Astrocyte of the spinal cord (primary cell): Measurements from ENCODE around the gene NEDD4L.

ENCODE experiments used
- DNase-seq: peaks from one replicate; pipeline ENCODE4 v3.0.0; 2011; ENCODE audit warnings: low read depth, low spot score
- H3K4me3 ChIP-seq: 2 replicates; pipeline ENCODE4 v1.5.1; 2011; ENCODE audit warnings: low read depth, mild to moderate bottlenecking, low read length, moderate library complexity
- CTCF ChIP-seq: IDR thresholded peaks from 2 replicates; pipeline ENCODE4 v1.5.1; 2012; ENCODE audit warnings: low read depth, mild to moderate bottlenecking, low read length, inconsistent platforms
- in situ Hi-C: cut with HindIII; loops from 2 replicates; pipeline ENCODE4 v1.10.0; 2017; ENCODE audit warnings: low sequenced_read_pairs

The NEDD4L gene

GRCh38 chr18:58194028-58194427 is 150.0 kb downstream of the NEDD4L start:
- H3K4me3 ChIP-seq, result no peak overlapping the region
- in situ Hi-C loops, result no loop called here
- DNase-seq, result no peak
- TF ChIP-seq CTCF, result peak; percentile 62

DNA sequence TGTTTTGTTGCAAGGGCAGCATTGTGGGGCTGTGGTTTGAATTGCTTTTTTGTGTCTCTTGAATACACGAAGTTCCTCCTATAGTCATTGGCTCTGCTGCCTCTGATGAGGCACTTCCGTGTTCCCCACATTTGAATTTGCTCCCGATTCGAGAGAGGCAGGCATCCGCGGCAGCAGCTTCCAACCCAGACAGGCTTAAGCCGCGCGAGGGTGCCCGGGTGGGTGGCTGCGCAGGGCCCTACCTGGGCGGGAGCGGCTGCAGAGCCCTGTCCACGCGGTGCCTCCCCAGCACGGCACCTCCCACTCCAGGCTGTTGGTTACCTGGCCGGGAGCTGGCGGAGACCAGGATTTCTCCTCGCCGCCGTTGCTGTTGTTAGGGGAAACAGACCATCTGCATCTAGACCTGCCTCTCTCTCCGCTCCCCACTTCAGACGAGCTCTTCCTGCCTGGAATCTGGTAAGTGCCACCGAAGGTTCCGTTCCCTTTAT is 151.3 kb downstream of the NEDD4L start:
- H3K4me3 ChIP-seq, result peak overlapping the region; percentile 19
- no peak for DNase-seq
- in situ Hi-C loops, result no loop called here
- no peak for TF ChIP-seq CTCF

- no peak for TF ChIP-seq CTCF
- in situ Hi-C loops, result no loop called here
- no peak for DNase-seq
- no peak overlapping the region for H3K4me3 ChIP-seq
These were observed 152.1 kb downstream of the NEDD4L start for GRCh38 chr18:58196164-58196563.

DNA sequence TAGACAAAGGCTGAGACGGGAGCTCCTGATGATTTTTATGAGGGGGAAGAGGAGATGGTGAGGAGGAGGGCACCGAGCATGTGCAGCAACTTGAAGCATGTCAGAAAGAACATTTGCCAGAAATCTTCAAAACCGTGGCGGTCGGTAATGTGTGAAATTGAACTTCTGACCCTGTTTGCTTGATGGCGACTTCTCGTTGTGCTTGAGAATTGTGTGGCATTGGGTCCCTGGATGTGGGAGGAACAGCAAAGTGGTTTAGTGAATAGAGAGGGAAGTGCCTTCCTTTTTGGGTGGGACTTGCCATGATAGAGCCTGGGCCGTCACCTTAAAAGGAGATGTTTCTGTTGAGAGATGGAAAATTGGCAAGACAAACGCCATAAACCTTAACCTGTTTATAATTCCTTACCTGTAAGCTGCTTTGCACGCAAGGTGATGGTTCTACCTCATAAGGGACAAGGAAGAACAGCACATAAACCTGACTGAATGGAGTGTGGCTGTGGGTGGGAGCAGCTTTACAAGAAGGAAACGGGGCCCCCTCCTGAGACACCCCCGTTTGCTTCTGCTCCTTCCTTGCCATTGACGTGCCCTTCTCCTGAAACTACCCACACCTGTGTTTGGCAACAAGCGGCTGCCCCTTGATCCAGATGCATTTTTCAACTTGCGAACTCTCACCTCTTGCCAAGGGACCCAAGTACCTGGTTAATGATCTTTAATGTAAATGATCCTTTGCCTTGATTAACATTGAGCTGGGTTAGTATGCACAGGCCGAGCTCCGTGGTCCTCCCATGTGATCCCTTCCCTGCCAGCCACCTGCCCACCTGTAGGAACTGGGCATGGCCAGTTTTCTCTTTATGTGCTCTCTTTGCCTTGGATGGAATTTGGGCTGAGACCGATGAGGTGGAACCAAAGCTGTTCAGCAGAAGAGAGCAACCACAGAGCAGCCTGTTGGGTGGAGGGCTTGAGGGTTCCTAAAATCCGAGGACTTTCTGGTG is 153.2 kb downstream of the NEDD4L start:
- DNase-seq, result no peak
- TF ChIP-seq CTCF, result no peak
- H3K4me3 ChIP-seq, result no peak overlapping the region
- in situ Hi-C loops, result no loop called here

GRCh38 chr18:58201268-58201667 is 157.2 kb downstream of the NEDD4L start:
- no peak for TF ChIP-seq CTCF
- DNase-seq, result no peak
- H3K4me3 ChIP-seq, result no peak overlapping the region
- in situ Hi-C loops, result no loop called here

GRCh38 chr18:58201733-58202730 is 158.0 kb downstream of the NEDD4L start:
- no peak for DNase-seq
- in situ Hi-C loops, result no loop called here
- TF ChIP-seq CTCF, result no peak

More at GRCh38 chr18:58201733-58202730, 158.0 kb downstream of the NEDD4L start:
- H3K4me3 ChIP-seq, result no peak overlapping the region
